ENCODE results near the gene SERBP1. TPM values are rescaled to one million over a fixed set of nuclear protein-coding genes. Genes with fewer than 3 reads are reported as not detected.
A peak's percentile ranks its signal among the peaks of the same experiment; 100 is the strongest.
"Not testable (repeated sequence)": the region's sequence is repeated elsewhere in the genome, so short reads cannot be mapped to it uniquely, and the experiment has no call there.

SERBP1 gene
- total RNA-seq, 1 experiment from 2014 or later = 249 TPM

GRCh38 chr1:67413101-67413500 lies 17.1 kb downstream of the SERBP1 start:
- not testable (repeated sequence) for H3K27me3 ChIP-seq (replicated peaks); DNase-seq (ENCODE audit: low read depth in 1 of 2, low spot score in 2 of 2); H3K4me1 ChIP-seq (replicated peaks); H3K9me3 ChIP-seq (replicated peaks); H3K27ac ChIP-seq; H3K4me3 ChIP-seq
- peaks cover 76% of the 10 kb centered on the region for H3K36me3 ChIP-seq

- H3K27ac ChIP-seq = no peak overlapping the region
- no peak for DNase-seq (ENCODE audit: low read depth in 1 of 2, low spot score in 2 of 2)
These were observed 22.1 kb downstream of the SERBP1 start for GRCh38 chr1:67408148-67408547.

GRCh38 chr1:67407498-67407897 lies 22.7 kb downstream of the SERBP1 start:
- DNase-seq (ENCODE audit: low read depth in 1 of 2, low spot score in 2 of 2) = no peak
- H3K9me3 ChIP-seq (replicated peaks) = no peaks in the 10 kb centered on the region

More at GRCh38 chr1:67408148-67408547, 22.1 kb downstream of the SERBP1 start:
- H3K9me3 ChIP-seq (replicated peaks) = no peaks in the 10 kb centered on the region
- H3K4me1 ChIP-seq (replicated peaks) = no peaks in the 10 kb centered on the region
- H3K4me3 ChIP-seq = no peak overlapping the region
- H3K36me3 ChIP-seq = peaks cover 29% of the 10 kb centered on the region
- H3K27me3 ChIP-seq (replicated peaks) = no peaks in the 10 kb centered on the region

GRCh38 chr1:67405473-67406245 lies 24.5 kb downstream of the SERBP1 start:
- H3K36me3 ChIP-seq = peaks cover 11% of the 10 kb centered on the region
- no peak overlapping the region for H3K27ac ChIP-seq
- no peak overlapping the region for H3K4me3 ChIP-seq
- H3K4me1 ChIP-seq (replicated peaks) = no peaks in the 10 kb centered on the region
- H3K9me3 ChIP-seq (replicated peaks) = no peaks in the 10 kb centered on the region
- no peak for DNase-seq (ENCODE audit: low read depth in 1 of 2, low spot score in 2 of 2)
- H3K27me3 ChIP-seq (replicated peaks) = no peaks in the 10 kb centered on the region

More at GRCh38 chr1:67407498-67407897, 22.7 kb downstream of the SERBP1 start:
- no peaks in the 10 kb centered on the region for H3K27me3 ChIP-seq (replicated peaks)
- H3K4me3 ChIP-seq = no peak overlapping the region
- H3K36me3 ChIP-seq = peaks cover 24% of the 10 kb centered on the region
- H3K27ac ChIP-seq = no peak overlapping the region
- no peaks in the 10 kb centered on the region for H3K4me1 ChIP-seq (replicated peaks)

- Histone ChIP-seq H3K36me3 (peaks cover 2% of the 10 kb centered on the region; the same call in 1 of the 2 replicates), H3K4me3 (no peak overlapping the region), H3K4me1 (replicated peaks) (no peaks in the 10 kb centered on the region), H3K27ac (no peak overlapping the region), H3K27me3 (replicated peaks) (no peaks in the 10 kb centered on the region), H3K9me3 (replicated peaks) (no peaks in the 10 kb centered on the region)
- no peak for DNase-seq (ENCODE audit: low read depth in 1 of 2, low spot score in 2 of 2)
These were observed 26.0 kb downstream of the SERBP1 start for GRCh38 chr1:67404212-67404620.

GRCh38 chr1:67401443-67401842 lies 28.8 kb downstream of the SERBP1 start:
- Histone ChIP-seq H3K27me3 (replicated peaks) (no peaks in the 10 kb centered on the region), H3K36me3 (peaks cover 1% of the 10 kb centered on the region; the same call in 1 of the 2 replicates), H3K9me3 (replicated peaks) (no peaks in the 10 kb centered on the region), H3K4me1 (replicated peaks) (no peaks in the 10 kb centered on the region), H3K4me3 (no peak overlapping the region), H3K27ac (no peak overlapping the region)
- no peak for DNase-seq (ENCODE audit: low read depth in 1 of 2, low spot score in 2 of 2)

GRCh38 chr1:67400029-67400786 lies 30.0 kb downstream of the SERBP1 start:
- DNase-seq (ENCODE audit: low read depth in 1 of 2, low spot score in 2 of 2); H3K9me3 ChIP-seq (replicated peaks); H3K4me1 ChIP-seq (replicated peaks); H3K27me3 ChIP-seq (replicated peaks); H3K4me3 ChIP-seq; H3K36me3 ChIP-seq; H3K27ac ChIP-seq: not testable (repeated sequence)

GRCh38 chr1:67399199-67399993 lies 30.8 kb downstream of the SERBP1 start:
- Histone ChIP-seq H3K4me3 (no peak overlapping the region), H3K9me3 (replicated peaks) (no peaks in the 10 kb centered on the region), H3K27me3 (replicated peaks) (no peaks in the 10 kb centered on the region), H3K4me1 (replicated peaks) (no peaks in the 10 kb centered on the region), H3K27ac (no peak overlapping the region), H3K36me3 (no peaks in the 10 kb centered on the region)
- DNase-seq (ENCODE audit: low read depth in 1 of 2, low spot score in 2 of 2) = no peak

GRCh38 chr1:67394548-67394947 lies 35.7 kb downstream of the SERBP1 start:
- Histone ChIP-seq H3K36me3 (no peaks in the 10 kb centered on the region), H3K27ac (no peak overlapping the region), H3K27me3 (replicated peaks) (no peaks in the 10 kb centered on the region), H3K9me3 (replicated peaks) (no peaks in the 10 kb centered on the region), H3K4me1 (replicated peaks) (peaks cover 16% of the 10 kb centered on the region), H3K4me3 (no peak overlapping the region)
- no peak for DNase-seq (ENCODE audit: low read depth in 1 of 2, low spot score in 2 of 2)

- H3K36me3 ChIP-seq = no peaks in the 10 kb centered on the region
- H3K4me3 ChIP-seq = no peak overlapping the region
- no peak overlapping the region for H3K27ac ChIP-seq
- H3K9me3 ChIP-seq (replicated peaks) = no peaks in the 10 kb centered on the region
- H3K27me3 ChIP-seq (replicated peaks) = no peaks in the 10 kb centered on the region
- H3K4me1 ChIP-seq (replicated peaks) = peaks cover 17% of the 10 kb centered on the region
- no peak for DNase-seq (ENCODE audit: low read depth in 1 of 2, low spot score in 2 of 2)
These were observed 36.5 kb downstream of the SERBP1 start for GRCh38 chr1:67393737-67394136.

GRCh38 chr1:67393240-67393639 lies 37.0 kb downstream of the SERBP1 start:
- H3K9me3 ChIP-seq (replicated peaks) = no peaks in the 10 kb centered on the region
- no peak overlapping the region for H3K27ac ChIP-seq
- DNase-seq (ENCODE audit: low read depth in 1 of 2, low spot score in 2 of 2) = no peak
- H3K4me1 ChIP-seq (replicated peaks) = peaks cover 17% of the 10 kb centered on the region
- H3K36me3 ChIP-seq = no peaks in the 10 kb centered on the region
- H3K4me3 ChIP-seq = no peak overlapping the region
- no peaks in the 10 kb centered on the region for H3K27me3 ChIP-seq (replicated peaks)

GRCh38 chr1:67390041-67390887 lies 39.9 kb downstream of the SERBP1 start:
- no peak overlapping the region for H3K4me3 ChIP-seq

More at GRCh38 chr1:67390041-67390887, 39.9 kb downstream of the SERBP1 start:
- no peaks in the 10 kb centered on the region for H3K9me3 ChIP-seq (replicated peaks)
- peaks cover 17% of the 10 kb centered on the region for H3K4me1 ChIP-seq (replicated peaks)
- H3K27ac ChIP-seq = no peak overlapping the region
- peak in 1 of 2 experiments; percentile 70 for DNase-seq (ENCODE audit: low read depth in 1 of 2, low spot score in 2 of 2)
- no peaks in the 10 kb centered on the region for H3K27me3 ChIP-seq (replicated peaks)
- H3K36me3 ChIP-seq = no peaks in the 10 kb centered on the region

Measured in SJSA1 (cell line).